Activated naive CD8-positive, alpha-beta T cell treated with anti-CD3 and anti-CD28 coated beads for 36 hours (primary cell): ENCODE data around the gene POLR1D. TPM values are rescaled to one million over a fixed set of nuclear protein-coding genes. Genes with fewer than 3 reads are reported as not detected.
A peak's percentile ranks its signal among the peaks of the same experiment; 100 is the strongest.

Experiments used
- DNase-seq: peaks from one replicate; pipeline ENCODE4 v3.0.0; 2021
- H3K27ac Mint-ChIP-seq: one replicate; pipeline ENCODE4 v1.8.0; 2022; ENCODE audit warnings: mild to moderate bottlenecking, moderate library complexity, mixed read lengths
- H3K27me3 Mint-ChIP-seq: one replicate; pipeline ENCODE4 v1.8.0; 2022; ENCODE audit warnings: mild to moderate bottlenecking, mixed read lengths
- H3K36me3 Mint-ChIP-seq: one replicate; pipeline ENCODE4 v1.8.0; 2021; ENCODE audit warnings: mild to moderate bottlenecking, mixed read lengths
- H3K4me1 Mint-ChIP-seq: one replicate; pipeline ENCODE4 v1.8.0; 2021; ENCODE audit warnings: mixed read lengths
- H3K4me3 Mint-ChIP-seq: one replicate; pipeline ENCODE4 v1.8.0; 2022; ENCODE audit warnings: mild to moderate bottlenecking, moderate library complexity, mixed read lengths
- H3K9me3 Mint-ChIP-seq: one replicate; pipeline ENCODE4 v1.8.0; 2022; ENCODE audit warnings: mixed read lengths
- total RNA-seq, 2 experiments: library from RNA; stranded (reverse); gene quantifications; one replicate each; pipeline ENCODE4 v1.2.3, GENCODE V29; 2021

The POLR1D gene
- total RNA-seq, 2 experiments from 2014 or later = 162 to 165 TPM

GRCh38 chr13:27665761-27666160, 44.1 kb downstream of the POLR1D start:
- Mint-ChIP-seq H3K4me1 (peaks cover 2% of the 10 kb centered on the region), H3K27me3 (no peaks in the 10 kb centered on the region), H3K36me3 (peaks cover 7% of the 10 kb centered on the region), H3K4me3 (no peak overlapping the region), H3K27ac (no peak overlapping the region), H3K9me3 (no peaks in the 10 kb centered on the region)
- DNase-seq = no peak

- Mint-ChIP-seq H3K4me3 (no peak overlapping the region), H3K4me1 (peaks cover 2% of the 10 kb centered on the region), H3K27me3 (no peaks in the 10 kb centered on the region), H3K9me3 (no peaks in the 10 kb centered on the region), H3K27ac (peak overlapping the region; percentile 35), H3K36me3 (peaks cover 7% of the 10 kb centered on the region)
- no peak for DNase-seq
Observed at GRCh38 chr13:27666951-27667350, 45.3 kb downstream of the POLR1D start.

- Mint-ChIP-seq H3K36me3 (peaks cover 7% of the 10 kb centered on the region), H3K27me3 (no peaks in the 10 kb centered on the region), H3K9me3 (peaks cover 2% of the 10 kb centered on the region), H3K4me3 (no peak overlapping the region), H3K4me1 (no peaks in the 10 kb centered on the region), H3K27ac (no peak overlapping the region)
- DNase-seq = no peak
Observed at GRCh38 chr13:27667946-27668345, 46.3 kb downstream of the POLR1D start.

GRCh38 chr13:27670861-27671260, 49.2 kb downstream of the POLR1D start:
- no peaks in the 10 kb centered on the region for H3K4me1 Mint-ChIP-seq
- no peak overlapping the region for H3K4me3 Mint-ChIP-seq
- no peaks in the 10 kb centered on the region for H3K27me3 Mint-ChIP-seq
- H3K27ac Mint-ChIP-seq = no peak overlapping the region
- peaks cover 2% of the 10 kb centered on the region for H3K9me3 Mint-ChIP-seq
- DNase-seq = no peak
- peaks cover 3% of the 10 kb centered on the region for H3K36me3 Mint-ChIP-seq

- H3K9me3 Mint-ChIP-seq = peaks cover 2% of the 10 kb centered on the region
- no peak overlapping the region for H3K27ac Mint-ChIP-seq
- DNase-seq = no peak
- H3K27me3 Mint-ChIP-seq = no peaks in the 10 kb centered on the region
- no peaks in the 10 kb centered on the region for H3K4me1 Mint-ChIP-seq
- peaks cover under 1% of the 10 kb centered on the region for H3K36me3 Mint-ChIP-seq
- no peak overlapping the region for H3K4me3 Mint-ChIP-seq
Observed at GRCh38 chr13:27672025-27672424, 50.3 kb downstream of the POLR1D start.

Other genes with a start within 250 kb of the POLR1D start
- gene GTF3A, start 197.3 kb upstream of the POLR1D start, total RNA-seq = 100 to 1,000 TPM; 284 to 285 TPM
- 10 to 100 TPM; 28.7 to 30.4 TPM for gene MTIF3, start 171.3 kb upstream of the POLR1D start, total RNA-seq
- 1 to 10 TPM; 3.8 to 4.0 TPM for gene LNX2, start 1.4 kb upstream of the POLR1D start, total RNA-seq
- not detected for gene GSX1, start 170.6 kb downstream of the POLR1D start, total RNA-seq